Lung (tissue), 12 donors: ENCODE results near the gene ACAD11. TPM values are rescaled to one million over a fixed set of nuclear protein-coding genes. Genes with fewer than 3 reads are reported as not detected.

Experiments used
- ATAC-seq: fragments of 200-7000 bp; cut with Tn5 transposase; one replicate; pipeline ENCODE4 v1.9.1; 2020; ENCODE audit warnings: moderate number of reproducible peaks; ENCODE audit not compliant: insufficient read depth, low FRiP score
- DNase-seq, 3 donors: peaks; one replicate each; pipeline ENCODE4 v3.0.0-alpha.2; 2013 to 2017
- H3K27ac ChIP-seq, 2 donors: one replicate each; pipeline ENCODE4 v1.5.1; 2013; ENCODE audit warnings: mild to moderate bottlenecking in 2 of 2, moderate library complexity in 2 of 2, control low read depth in 1 of 2, inconsistent platforms in 1 of 2, low read depth in 1 of 2, low read length in 1 of 2
- H3K27me3 ChIP-seq, 3 donors: one replicate each; pipeline ENCODE4 v1.5.1; 2013; ENCODE audit warnings: low read length in 2 of 3; ENCODE audit not compliant: control insufficient read depth in 3 of 3, insufficient read depth in 3 of 3
- H3K36me3 ChIP-seq, 4 donors: one replicate each; pipeline ENCODE4 v1.5.1; 2013; ENCODE audit warnings: low read length in 4 of 4, mild to moderate bottlenecking in 1 of 4, moderate library complexity in 1 of 4; ENCODE audit not compliant: control insufficient read depth in 4 of 4, insufficient read depth in 4 of 4
- H3K4me1 ChIP-seq, 5 donors: one replicate each; pipeline ENCODE4 v1.5.1; 2013; ENCODE audit warnings: low read length in 5 of 5, mild to moderate bottlenecking in 2 of 5, moderate library complexity in 1 of 5; ENCODE audit not compliant: control insufficient read depth in 5 of 5, insufficient read depth in 5 of 5
- H3K4me3 ChIP-seq: one replicate; pipeline ENCODE4 v1.5.1; 2013; ENCODE audit warnings: mild to moderate bottlenecking, control low read depth, moderate library complexity
- H3K9ac ChIP-seq, 2 donors: one replicate each; pipeline ENCODE4 v1.5.1; 2013; ENCODE audit warnings: low read length in 2 of 2, control low read depth in 1 of 2; ENCODE audit not compliant: insufficient read depth in 1 of 2
- H3K9me3 ChIP-seq, 4 donors: one replicate each; pipeline ENCODE4 v1.5.1; 2013; ENCODE audit warnings: low read length in 3 of 4, mild to moderate bottlenecking in 1 of 4, moderate library complexity in 1 of 4; ENCODE audit not compliant: control insufficient read depth in 4 of 4, insufficient read depth in 3 of 4
- CTCF ChIP-seq: IDR thresholded peaks from 2 replicates; pipeline ENCODE4 v1.5.1; 2012; ENCODE audit warnings: mild to moderate bottlenecking; ENCODE audit errors: control extremely low read depth, extremely low read depth
- WGBS, 2 donors: extraction: QIAGEN DNeasy Blood & Tissue Kit; methylation state at CpG; one replicate each; pipeline ENCODE4 v1.1.7; 2013; 5-methylcytosine and 5-hydroxymethylcytosine counted together
- polyA plus RNA-seq, 2 donors: library from polyadenylated mRNA; stranded (reverse); fragments of 200-250 nt; gene quantifications; one replicate each; pipeline ENCODE4 v1.2.1, GENCODE V29; 2013
- total RNA-seq, 2 donors: library from RNA; depleted of rRNA in 1 of 2; stranded (reverse); fragments of >200 nt in 1 of 2; gene quantifications; one replicate each; pipeline ENCODE4 v1.2.1, GENCODE V29; 2014 to 2021
- donor health status: control.
- donor health status: control.
- donor health status: Bipolar disorder and iron deficiency.
- donor health status: healthy.
- donor health status: DM: yes; HTN: yes; CAD: no.

The ACAD11 gene
- total and polyA plus RNA-seq, 4 donors, result 6.3 to 34.2 (median 16.0) TPM

DNA sequence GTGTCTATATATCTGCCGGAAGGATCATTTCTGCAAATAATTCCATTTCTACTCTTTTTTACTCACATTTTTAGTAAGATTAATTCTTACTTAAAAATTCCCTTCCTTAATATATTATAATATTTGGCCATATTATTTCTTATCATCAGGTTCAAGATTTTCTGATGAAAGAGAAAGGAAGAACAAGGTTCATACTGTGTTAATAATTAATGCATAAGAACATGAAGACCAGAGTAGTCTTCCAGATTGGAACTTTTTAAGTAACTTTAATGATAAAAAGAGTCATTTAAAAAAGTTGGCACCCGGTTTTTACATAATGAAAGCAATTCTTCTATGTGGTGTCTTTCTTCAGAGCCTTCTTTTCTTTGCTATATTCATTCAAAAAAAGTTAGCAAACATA, 61.9 kb downstream of the ACAD11 start:
- no peak for TF ChIP-seq CTCF
- no peak overlapping the region for H3K27ac ChIP-seq
- no peak overlapping the region for H3K4me3 ChIP-seq
- H3K9me3 ChIP-seq, result no peaks in the 10 kb centered on the region
- no peak for ATAC-seq
- H3K4me1 ChIP-seq, result peaks cover 0 to 2% (median 0%) of the 10 kb centered on the region in 5 donors
- no peak overlapping the region for H3K9ac ChIP-seq
- H3K36me3 ChIP-seq, result peaks cover 0 to 6% (median under 1%) of the 10 kb centered on the region in 4 donors
- no peak for DNase-seq
- WGBS, 2 donors, result 62 to 71% methylated on average over 2 of the region's 2 CpGs
- no peaks in the 10 kb centered on the region for H3K27me3 ChIP-seq

DNA sequence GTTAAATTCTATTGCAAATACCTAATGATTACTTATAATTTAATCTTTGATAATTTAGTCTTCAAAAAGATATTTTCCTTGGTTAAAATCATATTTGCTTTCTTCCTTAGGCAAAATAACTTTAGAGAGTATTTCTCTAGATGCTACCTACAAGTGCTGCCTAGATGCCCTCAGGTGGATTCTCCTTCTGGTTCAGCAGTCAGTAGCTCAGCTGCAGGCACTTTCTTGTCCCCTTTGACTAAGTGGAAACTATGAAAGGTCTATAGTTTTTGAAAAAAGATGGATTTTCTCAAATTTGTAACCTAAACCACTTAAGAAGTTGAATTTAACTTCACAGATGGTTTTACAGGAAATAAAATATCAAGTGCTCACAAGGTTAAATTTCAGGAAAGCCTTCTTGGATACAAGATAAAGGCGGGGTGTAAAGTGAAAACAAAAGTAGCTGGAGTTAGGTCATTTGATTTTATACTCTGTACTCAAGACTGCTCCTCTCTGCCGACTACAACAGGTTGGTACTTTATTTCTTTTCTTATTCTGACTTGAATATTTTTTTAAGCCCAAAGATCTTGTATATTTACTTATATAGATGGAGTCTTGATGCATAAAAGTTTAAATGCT, 62.7 kb downstream of the ACAD11 start, which contains the start of gene ACKR4:
Gene ACKR4 (plus strand): TSS at position 455 of the 618 bp plus-strand sequence. CDS start 3,128 bp downstream, outside the sequence.
- Histone ChIP-seq H3K4me3 (no peak within 1 kb of the TSS), H3K36me3 (peaks cover 0 to 6% (median 0%) of the 10 kb centered on the region in 4 donors), H3K9ac (no peak within 1 kb of the TSS), H3K27me3 (no peaks in the 10 kb centered on the region), H3K9me3 (no peaks in the 10 kb centered on the region), H3K4me1 (peaks cover 0 to 2% (median 0%) of the 10 kb centered on the region in 5 donors), H3K27ac (no peak within 1 kb of the TSS)
- DNase-seq, result peak in 1 of 3 donors; percentile 3
- TF ChIP-seq CTCF, result no peak
- no peak for ATAC-seq
- 33 to 61% methylated on average over 2 of the region's 2 CpGs for WGBS, 2 donors

DNA sequence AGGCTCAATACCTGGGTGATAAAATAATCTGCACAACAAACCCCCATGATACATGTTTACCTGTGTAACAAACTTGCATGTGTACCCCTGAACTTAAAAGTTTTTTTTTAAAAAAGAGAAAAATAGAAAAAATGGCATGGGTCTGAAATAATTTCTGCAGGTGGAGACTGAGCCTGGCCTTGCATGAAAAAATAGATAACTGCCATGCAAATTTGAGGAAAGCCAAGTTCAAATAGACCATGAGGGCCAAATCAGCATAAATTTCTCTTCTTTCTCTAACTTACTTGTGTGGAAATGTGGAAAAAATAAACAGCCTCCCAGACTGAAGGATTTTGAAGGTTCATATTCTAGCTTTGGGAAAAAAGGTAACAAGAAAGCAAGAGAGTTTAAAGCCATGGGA, 63.3 kb downstream of the ACAD11 start:
- H3K27ac ChIP-seq, result no peak overlapping the region
- H3K9ac ChIP-seq, result no peak overlapping the region
- no peak overlapping the region for H3K4me3 ChIP-seq
- ATAC-seq, result no peak
- TF ChIP-seq CTCF, result no peak
- no peaks in the 10 kb centered on the region for H3K9me3 ChIP-seq
- no peaks in the 10 kb centered on the region for H3K27me3 ChIP-seq
- no peak for DNase-seq
- H3K36me3 ChIP-seq, result peaks cover 0 to 6% (median 0%) of the 10 kb centered on the region in 4 donors
- peaks cover 0 to 2% (median 0%) of the 10 kb centered on the region in 5 donors for H3K4me1 ChIP-seq

DNA sequence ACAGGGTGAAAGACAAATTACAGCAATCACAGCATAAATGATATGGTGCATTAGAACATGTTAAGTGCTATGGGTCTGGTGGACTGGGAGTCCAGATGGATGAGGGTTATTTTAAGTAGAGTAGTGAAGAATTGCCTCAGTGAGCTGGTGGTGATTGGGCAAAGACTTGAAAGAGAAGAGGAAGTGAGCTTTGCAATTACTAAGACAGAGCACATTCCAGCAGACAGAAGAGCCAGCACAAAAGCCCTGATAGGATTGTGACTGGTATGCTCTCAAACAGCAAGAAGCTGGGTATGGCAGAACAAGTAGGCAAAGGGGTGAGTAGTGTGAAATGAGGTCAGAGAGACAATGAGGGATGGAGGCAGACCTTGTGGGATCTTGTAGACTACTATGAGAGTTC, 64.6 kb downstream of the ACAD11 start:
- Histone ChIP-seq H3K4me3 (no peak overlapping the region), H3K9me3 (no peaks in the 10 kb centered on the region), H3K27ac (peak overlapping the region in 1 of 2 donors; percentile 47), H3K9ac (no peak overlapping the region), H3K27me3 (no peaks in the 10 kb centered on the region), H3K4me1 (peaks cover 0 to 2% (median 0%) of the 10 kb centered on the region in 5 donors), H3K36me3 (peaks cover 0 to 6% (median under 1%) of the 10 kb centered on the region in 4 donors)
- no peak for TF ChIP-seq CTCF
- ATAC-seq, result no peak
- DNase-seq, result no peak
